Panc1 (cell line): ENCODE measurements around the gene IDNK.

Source experiments
- POLR2AphosphoS5 ChIP-seq: IDR thresholded peaks from 2 replicates; pipeline ENCODE4 v1.6.1; 2012; ENCODE audit warnings: mild to moderate bottlenecking, low read depth, low read length, moderate library complexity
- TCF7L2 ChIP-seq: IDR thresholded peaks from 2 replicates; pipeline ENCODE4 v1.6.1; 2011; ENCODE audit warnings: mild to moderate bottlenecking, low read depth, low read length, inconsistent platforms
- TF ChIP-seq, protein P1 (sequence below): fragments of 450-650 bp; IDR thresholded peaks from 2 replicates; pipeline ENCODE4 v1.5.1; 2017; ENCODE audit warnings: mild to moderate bottlenecking
- TF ChIP-seq, protein P2 (sequence below), 2 experiments: IDR thresholded peaks; 2 replicates each; pipeline ENCODE4 v1.6.1; 2011 to 2012; ENCODE audit warnings: low read depth in 2 of 2, control low read depth in 1 of 2, low read length in 1 of 2, mild to moderate bottlenecking in 1 of 2, moderate library complexity in 1 of 2; ENCODE audit not compliant: insufficient read depth in 1 of 2

DNA sequence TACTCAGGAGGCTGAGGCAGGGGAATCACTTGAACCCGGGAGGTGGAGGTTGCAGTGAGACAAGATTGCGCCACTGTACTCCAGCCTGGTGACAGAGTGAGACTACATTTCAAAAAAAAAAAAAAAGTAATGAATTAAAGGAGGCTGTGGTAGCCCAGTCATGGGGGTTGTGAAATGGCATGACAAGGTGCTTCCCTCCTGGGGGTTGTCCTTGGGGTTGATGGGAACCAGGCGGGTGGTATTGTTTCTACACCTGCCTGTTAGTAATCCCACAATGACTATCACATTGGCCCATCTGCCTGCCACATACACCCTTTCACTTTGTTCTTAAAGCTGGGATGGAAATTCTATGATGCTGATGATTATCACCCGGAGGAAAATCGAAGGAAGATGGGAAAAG is 5.6 kb downstream of the IDNK start:
- TF ChIP-seq, protein P1, sequence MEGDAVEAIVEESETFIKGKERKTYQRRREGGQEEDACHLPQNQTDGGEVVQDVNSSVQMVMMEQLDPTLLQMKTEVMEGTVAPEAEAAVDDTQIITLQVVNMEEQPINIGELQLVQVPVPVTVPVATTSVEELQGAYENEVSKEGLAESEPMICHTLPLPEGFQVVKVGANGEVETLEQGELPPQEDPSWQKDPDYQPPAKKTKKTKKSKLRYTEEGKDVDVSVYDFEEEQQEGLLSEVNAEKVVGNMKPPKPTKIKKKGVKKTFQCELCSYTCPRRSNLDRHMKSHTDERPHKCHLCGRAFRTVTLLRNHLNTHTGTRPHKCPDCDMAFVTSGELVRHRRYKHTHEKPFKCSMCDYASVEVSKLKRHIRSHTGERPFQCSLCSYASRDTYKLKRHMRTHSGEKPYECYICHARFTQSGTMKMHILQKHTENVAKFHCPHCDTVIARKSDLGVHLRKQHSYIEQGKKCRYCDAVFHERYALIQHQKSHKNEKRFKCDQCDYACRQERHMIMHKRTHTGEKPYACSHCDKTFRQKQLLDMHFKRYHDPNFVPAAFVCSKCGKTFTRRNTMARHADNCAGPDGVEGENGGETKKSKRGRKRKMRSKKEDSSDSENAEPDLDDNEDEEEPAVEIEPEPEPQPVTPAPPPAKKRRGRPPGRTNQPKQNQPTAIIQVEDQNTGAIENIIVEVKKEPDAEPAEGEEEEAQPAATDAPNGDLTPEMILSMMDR, result no peak
- TF ChIP-seq TCF7L2 (no peak), POLR2AphosphoS5 (no peak)
- TF ChIP-seq, protein P2, sequence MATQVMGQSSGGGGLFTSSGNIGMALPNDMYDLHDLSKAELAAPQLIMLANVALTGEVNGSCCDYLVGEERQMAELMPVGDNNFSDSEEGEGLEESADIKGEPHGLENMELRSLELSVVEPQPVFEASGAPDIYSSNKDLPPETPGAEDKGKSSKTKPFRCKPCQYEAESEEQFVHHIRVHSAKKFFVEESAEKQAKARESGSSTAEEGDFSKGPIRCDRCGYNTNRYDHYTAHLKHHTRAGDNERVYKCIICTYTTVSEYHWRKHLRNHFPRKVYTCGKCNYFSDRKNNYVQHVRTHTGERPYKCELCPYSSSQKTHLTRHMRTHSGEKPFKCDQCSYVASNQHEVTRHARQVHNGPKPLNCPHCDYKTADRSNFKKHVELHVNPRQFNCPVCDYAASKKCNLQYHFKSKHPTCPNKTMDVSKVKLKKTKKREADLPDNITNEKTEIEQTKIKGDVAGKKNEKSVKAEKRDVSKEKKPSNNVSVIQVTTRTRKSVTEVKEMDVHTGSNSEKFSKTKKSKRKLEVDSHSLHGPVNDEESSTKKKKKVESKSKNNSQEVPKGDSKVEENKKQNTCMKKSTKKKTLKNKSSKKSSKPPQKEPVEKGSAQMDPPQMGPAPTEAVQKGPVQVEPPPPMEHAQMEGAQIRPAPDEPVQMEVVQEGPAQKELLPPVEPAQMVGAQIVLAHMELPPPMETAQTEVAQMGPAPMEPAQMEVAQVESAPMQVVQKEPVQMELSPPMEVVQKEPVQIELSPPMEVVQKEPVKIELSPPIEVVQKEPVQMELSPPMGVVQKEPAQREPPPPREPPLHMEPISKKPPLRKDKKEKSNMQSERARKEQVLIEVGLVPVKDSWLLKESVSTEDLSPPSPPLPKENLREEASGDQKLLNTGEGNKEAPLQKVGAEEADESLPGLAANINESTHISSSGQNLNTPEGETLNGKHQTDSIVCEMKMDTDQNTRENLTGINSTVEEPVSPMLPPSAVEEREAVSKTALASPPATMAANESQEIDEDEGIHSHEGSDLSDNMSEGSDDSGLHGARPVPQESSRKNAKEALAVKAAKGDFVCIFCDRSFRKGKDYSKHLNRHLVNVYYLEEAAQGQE (IDR thresholded peaks at IDR 0.05; ENCODE audit: insufficient read depth in 1 of 2, low read depth in 2 of 2, low read length in 1 of 2), result no peak
